Activated CD8-positive, alpha-beta memory T cell treated with anti-CD3 and anti-CD28 coated beads for 24 hours (primary cell): Measurements from ENCODE around the gene COL9A2.
A peak's percentile ranks its signal among the peaks of the same experiment; 100 is the strongest.

Experiments
- DNase-seq: peaks from one replicate; pipeline ENCODE4 v3.0.0-alpha.2; 2020

COL9A2 gene

DNA sequence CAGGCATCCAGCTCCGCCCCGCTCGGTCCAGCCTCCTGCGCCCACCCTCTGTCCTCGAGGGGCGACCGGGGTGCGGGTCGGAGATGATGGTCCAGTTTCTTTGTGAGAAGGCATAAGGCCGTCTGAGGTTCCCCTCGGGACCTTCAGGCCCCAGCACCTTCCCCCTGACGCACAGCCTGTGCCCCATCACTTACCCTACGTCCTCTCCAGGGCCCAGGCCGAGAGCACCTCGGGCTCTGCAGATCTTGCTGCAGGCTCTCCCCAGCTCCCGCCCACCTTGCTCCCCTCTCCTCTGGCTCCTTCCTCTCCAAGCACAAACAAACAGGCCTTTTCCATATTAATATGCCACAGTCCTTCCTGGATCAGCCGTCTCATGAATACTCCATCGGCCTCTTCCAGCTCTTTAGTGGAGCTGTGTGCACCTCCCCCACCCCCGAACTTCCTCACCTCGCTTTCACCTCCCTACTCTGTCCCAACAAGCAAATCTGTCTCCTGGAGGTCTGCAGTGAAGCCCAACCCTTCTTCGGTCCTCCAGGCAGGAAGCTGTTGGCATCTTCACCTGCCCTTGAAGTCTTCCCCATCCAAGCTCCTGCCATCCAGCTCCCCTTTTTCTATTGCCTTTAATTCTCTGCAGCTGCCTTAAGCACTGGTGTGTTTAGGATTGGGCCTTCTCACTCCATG lies 448 bp upstream of the COL9A2 start:
- DNase-seq: peak; percentile 52

DNA sequence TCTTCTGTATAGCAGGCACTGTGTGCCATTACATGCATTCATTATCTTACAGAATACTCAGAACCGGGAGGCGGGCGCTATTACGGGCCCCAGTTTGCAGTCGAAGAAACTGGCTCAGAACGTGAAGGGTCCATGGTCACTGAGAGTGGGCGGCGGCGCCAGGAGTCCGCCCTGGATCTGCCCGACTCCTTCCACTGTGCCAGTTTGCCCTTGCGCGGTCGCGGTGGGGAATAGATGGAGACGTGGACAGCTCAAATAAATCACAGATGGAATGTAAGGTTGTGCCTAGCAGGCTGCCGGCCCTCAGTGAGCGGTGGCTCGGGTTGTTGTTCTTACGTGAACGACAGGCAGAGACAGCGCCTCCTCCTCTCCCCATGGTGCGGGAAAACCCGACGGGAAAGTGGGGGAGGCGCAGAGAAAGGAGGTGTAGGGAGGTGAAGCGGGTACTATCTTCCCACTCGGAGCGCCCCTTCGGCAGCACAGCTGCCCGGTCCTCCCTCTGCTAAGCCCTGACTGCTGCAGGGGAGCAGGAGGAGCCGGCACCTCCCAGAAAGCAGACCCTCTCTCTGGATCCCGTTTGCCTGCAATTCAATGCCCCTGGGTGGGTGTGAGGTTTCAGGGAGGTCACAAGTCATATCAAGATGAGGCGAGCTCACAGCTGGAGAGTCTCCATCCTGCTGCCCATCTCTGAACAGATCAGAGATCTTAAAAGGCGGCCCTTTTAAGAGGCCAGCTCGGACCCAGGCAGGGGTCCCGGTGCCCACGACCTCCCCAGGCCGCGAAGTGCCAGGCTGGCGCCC lies 1.1 kb downstream of the COL9A2 start:
- peak; percentile 78 for DNase-seq

DNA sequence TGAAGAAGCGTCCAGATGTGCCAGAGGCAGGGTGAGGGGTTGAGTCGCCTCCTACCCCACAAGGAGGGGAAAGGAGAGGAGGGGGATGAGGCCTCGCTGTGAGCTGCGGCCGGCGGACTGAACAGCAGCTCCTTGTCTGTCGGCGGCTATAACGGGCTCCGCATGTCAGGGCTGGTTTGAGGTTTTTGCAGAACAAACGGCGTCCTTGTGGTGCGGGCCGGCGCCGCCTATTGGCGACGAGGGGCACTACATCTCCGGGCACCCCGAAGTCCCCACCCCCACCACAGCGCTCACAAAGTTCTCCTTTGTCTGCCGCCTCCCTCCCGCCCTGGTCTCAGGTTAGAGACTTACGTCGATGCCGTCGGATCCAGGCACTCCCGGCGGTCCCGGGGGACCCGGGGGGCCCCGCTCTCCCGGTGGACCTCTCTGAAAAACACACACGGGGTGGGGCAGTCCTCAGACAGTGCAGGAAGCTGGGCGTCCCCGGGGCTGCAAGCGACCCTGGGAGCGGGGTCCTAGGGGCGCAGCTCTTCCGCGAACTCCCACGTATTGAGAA lies 1.8 kb downstream of the COL9A2 start:
- DNase-seq: peak; percentile 93

DNA sequence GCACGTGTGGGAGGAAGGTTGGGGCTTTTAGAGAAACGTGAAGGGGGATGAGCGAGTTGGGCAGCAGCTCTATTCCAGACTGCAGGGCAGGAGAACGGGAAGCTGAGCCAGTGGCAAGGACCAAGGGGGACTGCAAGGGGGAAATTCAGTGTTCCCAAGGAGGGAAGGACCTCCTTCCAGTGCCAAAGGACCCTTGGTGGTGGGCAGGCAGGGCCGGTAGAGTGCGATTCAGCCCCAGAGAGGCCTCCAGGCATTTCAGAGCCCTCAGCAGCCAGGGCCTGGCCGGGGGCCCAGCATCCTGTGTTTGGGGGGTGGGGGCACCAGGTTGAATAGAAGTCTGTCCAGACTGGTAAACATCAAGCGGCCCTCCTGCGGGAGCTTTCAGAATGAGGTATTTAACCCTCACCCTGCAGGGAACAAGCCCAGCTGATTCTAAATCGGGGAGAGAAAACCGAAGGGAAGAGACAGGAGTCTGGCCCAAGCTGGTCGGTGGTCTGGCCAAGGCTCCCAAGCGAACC lies 2.3 kb downstream of the COL9A2 start:
- no peak for DNase-seq

DNA sequence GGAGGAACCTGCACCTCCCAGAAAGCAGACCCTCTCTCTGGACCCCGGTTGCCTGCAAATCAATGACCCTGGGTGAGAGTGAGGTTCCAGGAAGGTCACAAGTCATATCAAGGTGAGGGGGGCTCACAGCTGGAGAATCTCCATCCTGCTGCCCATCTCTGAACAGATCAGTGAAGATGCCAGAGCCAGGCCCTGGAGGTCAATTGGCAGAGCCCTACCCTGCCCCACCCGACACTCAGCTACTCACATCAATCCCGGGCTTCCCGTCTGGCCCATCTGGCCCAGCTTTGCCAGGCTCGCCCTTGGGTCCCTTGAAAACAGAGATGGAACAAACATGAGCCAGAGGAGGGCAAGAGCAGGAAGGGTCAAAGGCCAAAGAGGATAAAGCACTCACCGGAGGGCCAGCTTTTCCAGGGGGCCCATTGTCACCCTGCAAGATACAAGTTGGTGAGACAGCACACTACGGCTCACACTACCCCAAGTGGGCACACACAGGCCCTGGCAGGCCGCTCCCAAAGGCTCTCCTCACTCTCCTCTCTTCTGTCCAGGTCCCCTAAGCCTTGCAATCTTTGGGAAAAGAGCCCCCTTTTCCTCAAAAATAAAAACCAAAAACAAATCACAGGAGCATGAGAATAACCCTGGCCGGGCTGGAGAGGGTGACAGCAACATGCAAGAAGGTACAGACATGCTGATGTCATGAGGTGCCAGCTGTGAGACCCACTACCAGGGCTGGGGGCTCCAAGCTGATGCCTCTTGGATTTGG lies 2.9 kb downstream of the COL9A2 start:
- peak; percentile 55 for DNase-seq

DNA sequence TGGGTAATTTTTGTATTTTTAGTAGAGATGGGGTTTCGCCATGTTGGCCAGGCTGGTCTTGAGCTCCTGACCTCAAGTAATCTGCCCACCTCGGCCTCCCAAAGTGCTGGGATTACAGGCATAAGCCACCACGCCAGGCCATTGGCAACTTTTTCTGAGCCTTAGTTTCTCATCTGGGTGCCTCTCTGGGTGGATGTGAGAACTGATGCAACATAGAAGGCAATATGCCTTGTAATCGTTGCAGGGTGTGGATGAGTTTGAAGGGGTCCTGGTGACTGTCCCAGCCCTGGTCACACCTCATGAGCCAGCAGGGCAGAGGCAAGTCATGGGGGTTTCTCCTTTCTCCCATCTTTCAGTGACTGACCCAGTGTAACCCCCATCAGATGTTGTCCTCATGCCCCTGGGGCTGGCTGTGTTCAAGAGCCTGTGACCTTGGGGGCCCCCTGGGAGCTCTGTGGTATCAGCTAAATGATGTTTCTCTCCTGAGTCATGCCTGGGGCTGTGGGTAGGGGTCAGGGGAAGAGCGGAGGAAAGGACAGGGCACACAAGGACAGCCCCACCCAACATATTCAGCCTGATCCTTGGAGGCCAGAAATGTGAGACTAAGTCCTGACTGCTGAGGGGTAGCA lies 3.6 kb downstream of the COL9A2 start:
- DNase-seq: peak; percentile 54

DNA sequence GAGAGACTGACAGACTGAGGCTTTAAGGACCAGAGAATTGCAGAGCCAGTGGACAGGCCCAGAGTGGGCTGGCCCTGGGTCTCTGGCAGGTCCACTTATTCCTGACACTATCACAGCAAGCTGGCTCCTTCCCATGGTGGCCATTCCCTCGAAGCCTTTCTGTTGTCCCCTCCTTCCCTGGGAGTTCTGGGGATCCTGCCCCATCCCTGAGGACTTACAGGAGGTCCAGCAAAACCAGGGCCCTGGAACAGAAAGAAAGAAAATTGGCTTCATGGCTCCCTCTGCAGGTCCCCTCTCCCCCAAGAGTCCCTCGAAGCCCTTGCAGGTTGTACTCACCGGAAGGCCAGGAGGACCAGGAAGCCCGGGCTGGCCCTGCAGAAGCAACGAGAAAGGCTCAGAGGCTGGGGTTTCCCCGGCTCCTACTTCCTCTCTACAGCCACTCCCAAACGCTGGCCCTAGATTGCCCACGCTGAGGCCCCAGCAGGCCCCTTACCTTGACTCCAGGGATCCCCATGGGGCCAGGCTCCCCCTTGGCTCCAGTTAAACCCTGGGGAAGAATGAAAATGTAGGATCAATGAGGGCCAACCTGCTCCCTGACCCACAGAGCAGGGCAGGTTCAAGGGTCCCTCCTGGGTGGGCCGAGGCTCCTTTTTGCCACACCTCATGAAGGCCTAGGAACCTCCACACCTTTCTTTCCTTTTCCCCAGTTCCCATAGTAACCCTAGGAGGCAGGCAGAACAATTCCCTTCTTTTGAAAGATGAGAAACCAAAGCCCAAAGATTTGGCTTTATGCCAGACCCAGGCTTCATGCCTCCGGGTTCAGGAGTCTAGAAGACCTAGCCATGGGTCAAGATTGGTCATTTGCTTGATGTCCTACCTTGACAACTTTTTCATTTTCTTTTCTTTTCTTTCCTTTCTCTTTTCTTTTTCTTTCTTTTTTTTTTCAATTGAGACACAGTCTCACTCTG lies 4.6 kb downstream of the COL9A2 start:
- DNase-seq: peak; percentile 62

DNA sequence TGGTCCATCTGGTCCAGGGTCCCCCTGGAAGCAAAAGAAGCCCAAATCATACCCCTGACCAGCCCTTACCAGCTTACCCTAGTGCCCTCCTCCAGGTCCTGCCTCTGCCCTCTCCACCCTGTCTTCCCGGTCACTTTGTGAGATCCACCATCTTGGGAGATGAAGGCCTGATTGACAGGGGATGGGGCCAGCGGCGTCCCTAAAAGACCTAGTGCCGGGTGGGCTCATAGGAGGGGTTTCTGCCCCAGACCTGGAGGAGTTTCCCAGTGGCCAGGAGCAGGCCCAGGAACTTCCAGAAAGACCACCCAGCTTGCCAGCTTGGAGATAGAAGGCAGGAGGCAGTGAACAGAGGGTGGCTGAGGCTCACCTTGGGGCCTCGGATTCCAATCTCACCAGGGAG lies 5.4 kb downstream of the COL9A2 start:
- no peak for DNase-seq

DNA sequence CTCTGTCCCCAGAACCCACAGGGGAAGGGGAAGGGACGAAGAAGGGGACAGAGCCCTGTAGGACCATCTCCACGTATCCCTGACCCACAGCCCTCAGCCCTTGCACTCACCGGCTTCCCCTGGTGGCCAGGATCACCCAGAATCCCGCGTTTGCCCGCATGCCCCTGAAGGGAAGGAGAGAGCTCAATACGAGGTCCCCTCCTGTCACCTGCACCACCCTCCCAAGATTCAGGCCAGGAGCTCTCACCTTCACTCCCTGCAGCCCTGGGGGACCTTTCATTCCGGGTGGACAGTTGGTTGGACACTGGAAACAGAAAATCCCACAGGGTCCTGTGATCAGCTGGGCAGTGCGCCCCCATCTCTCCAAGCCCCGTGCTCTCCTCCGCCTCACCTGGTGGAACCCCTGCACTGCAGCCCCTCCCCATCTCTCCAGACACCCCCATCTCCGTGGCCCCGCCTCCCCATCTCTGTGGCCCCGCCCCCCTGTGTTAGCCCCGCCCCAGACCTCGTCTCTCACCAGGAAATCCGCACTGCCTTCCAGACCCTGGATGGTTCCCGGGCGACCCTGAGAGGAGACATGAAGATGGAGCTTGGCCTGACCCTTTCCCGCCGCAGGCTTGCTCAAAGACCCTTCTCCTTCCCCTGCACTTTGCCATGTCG lies 6.0 kb downstream of the COL9A2 start:
- no peak for DNase-seq

DNA sequence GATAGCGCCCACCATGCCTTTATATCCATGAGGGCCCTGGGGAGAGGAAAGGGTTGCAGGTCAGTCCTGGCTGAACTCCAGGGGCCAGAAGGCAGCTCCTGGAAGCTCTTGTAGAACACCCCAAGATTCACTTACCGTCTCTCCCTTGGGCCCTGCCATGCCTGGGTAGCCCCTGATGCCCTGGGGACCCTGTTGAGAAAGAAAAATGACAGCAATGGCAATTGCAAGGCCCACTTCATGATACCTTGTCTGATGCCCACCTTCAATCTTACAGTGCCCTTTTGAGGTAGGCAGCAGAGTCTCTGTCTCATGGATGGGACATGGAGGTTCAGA lies 7.0 kb downstream of the COL9A2 start:
- no peak for DNase-seq

DNA sequence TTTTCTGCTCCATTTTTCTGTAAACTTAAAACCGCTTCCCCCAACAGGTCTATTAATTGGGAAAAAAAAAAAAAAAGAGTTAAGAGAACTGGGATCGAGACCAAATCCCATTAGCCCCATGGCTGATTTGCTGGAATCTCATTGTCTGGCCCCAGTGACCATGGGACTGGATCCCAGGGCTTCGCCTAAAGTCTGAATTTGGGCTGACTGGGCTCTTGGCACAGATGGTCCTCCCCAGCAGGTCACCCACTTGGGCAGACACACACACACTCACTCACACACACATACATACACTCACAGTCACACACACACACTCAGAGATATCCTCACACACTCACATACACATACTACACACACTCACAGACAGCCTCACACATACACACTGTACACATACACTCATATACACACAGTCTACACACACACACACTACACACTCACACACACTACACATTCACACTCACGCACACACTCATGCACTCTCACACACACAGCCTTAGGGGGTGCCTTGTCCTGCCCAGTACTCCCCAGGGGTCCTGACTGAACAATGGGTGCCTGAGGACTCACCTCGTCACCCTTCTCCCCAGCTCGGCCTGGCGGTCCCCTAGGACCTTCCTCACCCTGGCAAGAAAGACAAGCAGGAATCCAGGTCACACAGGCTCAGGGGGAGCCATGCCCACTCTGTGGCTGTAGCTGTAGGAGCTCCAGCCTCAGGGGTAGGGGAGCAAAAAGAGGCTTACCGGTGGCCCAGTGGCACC lies 7.5 kb downstream of the COL9A2 start:
- DNase-seq: no peak

DNA sequence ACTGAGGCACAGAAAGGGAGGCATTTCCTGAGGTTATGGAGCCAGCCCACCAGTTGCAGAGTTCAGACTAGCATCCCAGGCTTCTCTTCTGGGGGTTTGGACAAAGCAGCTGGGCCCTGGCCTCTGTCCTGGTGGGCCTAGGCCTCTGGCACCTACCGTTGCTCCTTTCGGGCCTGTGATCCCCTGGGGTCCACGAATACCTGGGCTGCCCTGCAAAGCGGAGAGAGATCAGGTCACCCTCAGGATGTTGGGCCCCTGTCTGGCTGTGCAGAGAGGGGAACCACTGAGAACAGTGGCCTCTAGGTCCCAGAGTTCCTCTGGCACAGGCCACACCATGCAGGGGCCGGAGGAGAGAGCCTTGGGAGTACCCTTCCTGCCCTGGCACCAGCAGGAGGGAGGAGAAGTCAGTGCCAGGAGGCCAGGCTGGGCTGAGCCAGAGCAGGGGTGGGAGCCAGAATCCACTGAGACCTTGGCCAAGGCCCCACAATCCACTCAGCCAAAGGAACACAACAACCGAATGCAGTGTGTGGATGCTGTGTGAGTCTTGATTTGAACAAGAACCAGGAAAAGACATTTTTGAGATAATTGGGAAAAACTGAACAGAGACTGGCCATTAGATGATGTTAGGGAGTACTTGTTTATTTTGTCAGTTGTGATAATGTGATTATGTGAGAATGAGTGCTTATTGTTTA lies 8.9 kb downstream of the COL9A2 start:
- no peak for DNase-seq

DNA sequence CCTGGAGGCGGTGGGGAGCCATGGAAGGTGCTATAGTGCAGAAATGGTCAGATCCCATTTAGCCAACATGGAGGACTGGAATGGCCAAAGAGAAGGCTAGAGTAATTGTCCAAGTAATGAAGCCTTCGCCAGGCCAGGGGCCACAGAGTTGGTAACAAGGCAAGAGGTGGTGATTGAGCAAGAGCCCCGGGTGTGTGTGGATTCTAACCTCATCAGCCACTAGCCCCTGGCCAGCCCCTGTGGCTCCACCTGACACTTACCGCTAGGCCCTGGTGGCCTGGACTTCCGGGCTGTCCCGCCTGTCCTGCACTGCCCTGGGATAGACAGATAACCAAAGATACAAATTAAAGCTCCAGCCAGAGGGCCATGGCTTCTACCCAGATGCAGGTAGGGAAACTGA lies 9.9 kb downstream of the COL9A2 start:
- no peak for DNase-seq

DNA sequence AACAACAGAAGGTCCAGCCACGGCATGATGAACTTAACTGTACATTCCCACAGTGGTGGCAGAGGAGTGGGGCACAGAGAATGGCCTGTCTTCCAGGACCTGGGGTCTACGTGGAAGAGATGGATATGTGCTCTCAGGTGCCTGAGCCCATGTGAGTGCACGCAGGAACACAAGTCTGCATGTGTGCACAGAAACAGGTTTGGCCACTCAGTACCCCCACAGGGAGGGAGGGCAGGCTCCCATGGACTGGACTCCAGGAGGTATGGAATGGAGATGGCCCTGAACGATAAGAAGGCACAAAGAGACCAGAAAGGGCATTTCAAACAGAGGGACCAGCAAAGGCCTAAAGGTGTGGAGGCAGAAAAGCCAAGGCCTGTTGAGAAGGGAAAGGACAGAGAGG lies 10.8 kb downstream of the COL9A2 start:
- peak; percentile 32 for DNase-seq

DNA sequence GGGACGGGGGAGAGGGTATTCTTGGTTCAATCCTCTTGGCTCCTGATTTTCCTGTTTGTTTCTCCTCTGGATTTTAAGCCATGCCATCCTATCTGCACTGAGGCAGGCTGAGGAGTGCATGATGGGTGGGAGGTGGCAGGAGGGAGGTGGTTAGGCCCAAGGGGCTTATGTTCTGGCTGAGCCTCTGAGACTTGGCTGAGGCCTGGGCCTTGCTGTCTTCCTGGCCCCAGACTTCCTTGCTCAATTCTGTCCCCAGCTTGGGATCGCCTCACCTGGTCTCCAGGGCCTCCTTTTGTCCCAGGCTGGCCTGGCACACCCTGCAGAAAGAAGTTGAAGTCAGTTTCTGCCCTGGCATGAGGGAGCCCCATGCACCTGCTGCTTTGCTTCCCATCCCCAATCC lies 11.2 kb downstream of the COL9A2 start:
- DNase-seq: peak; percentile 47

DNA sequence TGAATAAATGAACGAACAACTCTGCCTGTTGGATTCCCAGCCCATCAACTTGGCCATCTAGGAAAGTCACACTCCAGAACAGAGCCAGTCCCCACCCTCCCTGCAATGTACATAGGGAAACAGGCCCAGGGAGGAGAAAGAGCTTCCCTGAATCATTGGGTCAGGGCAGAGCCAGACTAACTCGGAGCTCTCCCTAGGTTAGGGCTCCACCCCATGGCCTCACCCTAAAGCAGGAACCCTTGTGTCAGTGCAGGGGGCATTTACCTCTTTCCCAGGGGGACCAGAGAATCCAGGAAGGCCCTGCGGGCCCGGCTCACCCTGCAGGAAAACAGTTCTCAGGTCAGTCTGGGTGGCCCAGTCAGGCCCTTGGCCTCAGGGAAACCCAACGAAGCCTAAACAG lies 11.6 kb downstream of the COL9A2 start:
- peak; percentile 42 for DNase-seq

DNA sequence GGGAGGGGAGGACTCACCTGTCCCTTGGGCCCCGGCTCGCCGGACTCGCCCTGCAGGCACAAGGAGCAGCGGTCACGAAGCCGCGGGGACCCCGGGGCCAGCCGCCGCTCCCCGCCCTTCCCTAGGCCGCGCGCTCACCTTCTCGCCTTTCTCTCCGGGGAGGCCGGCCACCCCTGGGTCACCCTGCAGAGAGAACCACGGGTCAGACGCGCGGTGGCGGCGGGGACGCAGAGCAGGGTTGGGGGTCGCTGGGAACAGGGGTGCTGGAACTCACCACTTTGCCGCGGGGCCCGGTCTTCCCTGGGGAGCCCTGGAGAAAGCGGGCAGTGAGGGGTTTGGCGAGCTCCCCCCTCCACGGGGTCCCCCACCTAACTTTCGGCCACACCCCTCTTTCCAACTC lies 13.3 kb downstream of the COL9A2 start:
- peak; percentile 35 for DNase-seq

DNA sequence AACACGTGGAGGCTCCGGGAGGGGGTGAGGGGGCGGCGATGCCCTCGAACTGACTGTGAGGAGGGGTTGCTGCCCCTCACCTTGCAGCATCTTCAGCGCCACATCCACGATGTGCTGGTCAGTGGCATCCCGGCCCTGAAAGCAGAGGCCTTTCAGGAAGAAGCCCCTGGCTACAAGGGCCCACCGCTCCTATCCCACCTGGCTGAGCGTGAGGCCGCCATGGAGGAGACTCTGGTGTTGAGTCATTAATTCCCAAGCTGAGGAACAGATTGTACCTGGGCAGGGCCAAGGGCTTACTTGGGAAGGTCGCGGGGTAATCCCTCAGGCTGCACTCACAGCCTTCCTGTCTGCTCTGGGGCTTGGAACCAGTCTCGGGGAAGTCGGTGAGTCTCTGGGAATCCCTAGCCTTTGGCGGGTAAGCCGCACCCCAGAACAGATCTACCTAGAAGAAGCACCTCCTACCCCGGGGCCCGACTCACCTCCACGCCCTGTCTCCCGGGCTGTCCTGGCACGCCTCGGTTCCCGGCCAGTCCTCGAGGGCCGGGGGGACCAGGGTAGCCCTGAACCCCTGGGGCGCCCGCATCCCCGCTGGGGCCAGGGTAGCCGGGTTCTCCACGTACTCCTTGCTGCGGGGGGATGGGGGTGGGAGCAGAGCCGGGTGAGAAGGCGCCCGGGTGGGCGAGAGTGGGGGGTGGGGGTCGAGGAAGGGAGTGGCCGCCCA lies 13.9 kb downstream of the COL9A2 start:
- DNase-seq: peak; percentile 35

DNA sequence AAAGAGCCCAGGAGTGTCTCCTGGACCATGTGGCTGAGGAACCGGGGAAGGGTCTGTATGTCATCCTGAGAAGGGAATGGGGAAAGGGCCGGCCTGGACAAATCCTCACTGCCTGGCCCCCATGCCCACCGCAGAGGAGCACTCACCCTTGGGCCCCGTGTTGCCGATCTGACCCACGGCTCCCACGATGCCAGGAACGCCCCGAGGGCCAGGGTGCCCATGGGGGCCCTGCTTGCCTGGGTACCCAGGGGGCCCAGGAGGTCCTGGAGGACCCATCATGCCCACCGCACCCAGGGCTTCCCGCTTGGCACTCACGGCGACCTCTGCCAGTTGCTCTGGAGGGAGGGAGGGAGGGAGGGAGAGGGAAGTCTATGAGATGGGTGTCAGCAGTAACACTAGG lies 14.6 kb downstream of the COL9A2 start:
- no peak for DNase-seq
